HG03520 (cell line): ENCODE data around the gene FAM117A.
A peak's percentile ranks its signal among the peaks of the same experiment; 100 is the strongest.

ENCODE experiments used
- ATAC-seq: cut with Tn5 transposase; IDR thresholded peaks from one replicate; pipeline ENCODE4 v1.9.1; 2021; ENCODE audit warnings: mild to moderate bottlenecking, moderate library complexity; ENCODE audit not compliant: unreplicated experiment

FAM117A gene

DNA sequence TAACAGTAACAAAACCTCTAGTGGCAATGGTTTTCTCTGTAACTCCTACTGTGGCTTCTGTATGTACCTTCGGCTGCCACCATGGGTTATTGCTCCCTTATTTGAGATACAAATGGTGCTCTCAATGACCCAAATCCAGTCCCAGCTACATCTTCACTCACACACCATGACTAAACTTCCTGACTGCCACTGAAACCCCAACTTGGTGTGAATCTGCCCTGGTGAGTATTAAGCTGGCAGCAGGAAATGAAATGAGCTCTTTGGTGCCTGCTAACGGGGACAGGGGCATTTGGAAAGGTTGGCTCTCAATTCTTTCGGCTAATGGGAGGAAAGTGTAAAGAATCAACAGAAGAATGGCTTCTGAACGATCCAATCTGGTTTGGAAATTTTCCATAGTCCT lies 48.7 kb downstream of the FAM117A start:
- ATAC-seq: no peak

DNA sequence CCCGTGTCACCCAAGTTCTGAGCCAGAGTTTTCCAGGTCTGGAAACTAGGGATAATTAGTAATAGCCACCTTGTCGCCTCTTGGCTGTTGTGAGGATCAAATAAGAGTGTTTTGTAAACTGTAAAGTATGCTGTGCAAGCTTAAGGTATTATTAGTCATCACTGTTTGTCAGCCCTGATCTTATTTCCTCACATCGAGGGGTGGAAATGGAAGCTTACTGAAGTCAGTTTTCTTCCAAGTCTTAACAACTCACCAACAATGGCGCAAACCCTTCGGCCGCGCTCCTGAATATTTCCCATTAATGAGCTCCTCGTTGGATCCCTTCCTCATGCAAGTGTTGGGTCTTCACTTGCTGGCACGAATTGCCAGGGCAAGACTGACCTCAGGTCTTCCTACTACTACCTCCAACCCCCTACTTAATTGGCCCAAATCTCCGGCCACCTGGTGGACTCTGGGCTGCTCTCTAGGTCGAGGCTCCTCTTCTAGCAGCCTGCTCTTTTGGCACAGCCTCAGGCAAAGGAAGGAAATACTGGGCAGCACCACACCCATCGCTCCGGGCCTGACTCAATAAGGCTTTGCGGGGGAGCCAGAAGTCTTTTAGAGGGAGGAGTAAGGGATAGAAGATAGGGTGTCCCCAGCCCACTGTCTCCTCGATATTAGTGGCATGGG lies 55.3 kb downstream of the FAM117A start:
- ATAC-seq: no peak

- peak; percentile 84 for ATAC-seq
These were observed 56.1 kb downstream of the FAM117A start, which contains the start of gene SLC35B1 for GRCh38 chr17:49707608-49708514. Gene SLC35B1 (minus strand): TSS chr17:49707964. CDS start chr17:49707833, 131 bp downstream.

- ATAC-seq: no peak
These were observed 56.7 kb downstream of the FAM117A start for GRCh38 chr17:49707246-49707607.

- ATAC-seq: no peak
These were observed 58.7 kb downstream of the FAM117A start for GRCh38 chr17:49705254-49705653.

DNA sequence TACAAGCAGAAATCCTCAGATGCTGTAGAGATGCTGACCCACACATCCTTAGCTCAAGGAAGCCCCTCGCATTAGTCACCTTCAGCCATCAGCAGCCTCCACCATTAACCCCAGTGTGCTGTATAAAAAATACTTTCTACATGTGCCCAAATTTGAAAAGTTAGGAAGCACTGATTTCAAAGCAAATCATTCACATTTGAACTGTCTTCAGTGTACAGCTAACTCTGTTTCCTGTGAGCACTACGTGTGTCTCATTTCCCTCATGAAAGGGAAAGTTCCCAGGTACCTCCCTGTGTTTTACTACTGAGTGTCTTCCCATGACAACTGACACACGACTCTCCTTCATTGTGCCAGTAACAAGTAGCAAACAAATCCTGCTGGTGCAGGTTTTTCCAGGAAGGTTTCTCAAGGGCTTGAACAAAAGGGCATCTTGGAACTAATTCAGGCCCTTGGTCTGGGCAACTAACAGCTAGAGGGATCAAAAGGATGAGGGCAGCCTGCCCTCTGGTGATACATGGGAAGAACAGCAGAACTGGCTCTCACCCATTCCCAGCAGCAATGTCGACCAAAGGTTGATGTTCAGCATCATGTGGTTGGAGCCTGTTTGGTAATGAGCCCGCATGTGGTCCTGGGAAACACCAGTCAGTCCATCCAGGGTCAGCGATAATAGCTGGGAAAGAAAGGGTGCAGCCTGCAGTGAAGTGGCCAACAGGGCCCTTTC lies 60.2 kb downstream of the FAM117A start:
- ATAC-seq: no peak

GRCh38 chr17:49700960-49701359 lies 63.0 kb downstream of the FAM117A start:
- no peak for ATAC-seq

DNA sequence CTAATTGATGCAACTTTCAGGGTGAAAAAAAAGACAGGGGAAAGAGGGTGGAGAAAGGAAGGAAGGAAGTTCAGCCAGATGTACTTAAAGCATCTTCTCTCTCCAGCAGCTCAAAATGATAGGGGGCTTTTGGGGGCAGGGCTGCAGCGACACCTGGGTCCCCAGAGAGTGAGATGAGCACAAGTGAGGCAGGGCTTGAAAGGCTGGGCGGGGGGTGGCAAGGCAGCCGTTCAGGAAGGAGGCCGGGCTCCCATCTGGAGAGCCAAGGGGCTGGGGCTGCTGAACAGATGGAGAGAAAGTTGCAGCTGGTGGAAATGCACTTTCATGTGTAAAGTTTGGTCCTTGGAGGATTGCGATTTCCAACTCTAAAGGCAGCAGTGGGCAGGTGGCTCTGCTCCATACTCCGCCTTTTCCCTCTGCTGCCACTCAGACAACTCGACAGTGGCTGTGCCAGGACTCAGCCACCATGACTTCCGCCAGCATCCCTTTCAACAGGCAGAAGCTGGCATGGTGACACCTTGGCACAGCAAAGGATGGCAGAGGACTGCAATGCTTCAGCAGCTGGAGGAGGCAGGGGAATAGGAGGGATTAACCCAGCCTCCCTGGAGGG lies 63.9 kb downstream of the FAM117A start:
- ATAC-seq: no peak

DNA sequence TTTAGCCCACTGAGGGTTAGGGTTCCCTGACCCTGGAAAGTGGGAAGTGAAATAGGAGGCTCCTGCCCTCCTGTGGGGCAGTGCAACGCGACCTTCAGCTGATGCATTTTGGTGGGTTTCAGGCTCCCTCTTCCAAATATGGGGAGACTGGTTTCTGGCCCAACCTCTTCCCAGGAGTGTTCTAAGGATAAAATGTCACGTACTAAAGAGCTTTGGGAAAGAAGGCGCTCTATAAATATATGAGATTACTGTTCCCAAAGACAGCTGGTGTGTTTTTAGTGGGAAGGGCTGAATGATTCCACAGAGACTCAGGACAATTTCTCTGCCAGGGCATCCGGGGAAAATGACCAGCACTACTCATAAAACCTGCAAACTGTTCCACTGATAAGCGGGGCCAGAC lies 65.9 kb downstream of the FAM117A start:
- ATAC-seq: no peak

DNA sequence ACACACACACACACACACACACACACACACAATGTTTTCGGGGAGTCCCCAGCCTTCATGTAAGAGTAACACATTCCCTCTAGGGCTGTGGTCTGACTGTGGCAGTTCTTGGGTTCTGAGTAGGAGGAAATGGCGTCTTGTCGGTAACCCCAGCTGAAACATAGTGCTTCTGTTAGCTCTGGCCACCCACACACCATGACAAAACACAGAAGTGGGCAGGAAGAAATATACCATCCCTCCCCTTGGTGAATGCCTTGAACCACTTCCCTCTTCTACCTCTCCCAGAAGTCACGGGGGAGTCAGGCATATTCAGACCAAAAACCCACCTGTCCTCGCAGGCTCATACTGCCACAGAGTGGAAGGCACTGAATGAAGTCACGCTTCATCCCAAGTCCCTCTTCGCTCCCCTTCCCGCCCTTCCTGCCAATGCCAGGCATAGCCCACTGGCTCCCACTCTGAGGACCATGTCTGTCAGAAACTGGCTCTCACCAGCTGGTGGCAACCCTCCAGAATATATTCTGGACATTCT lies 67.6 kb downstream of the FAM117A start:
- ATAC-seq: peak; percentile 73

- ATAC-seq: no peak
These were observed 68.2 kb downstream of the FAM117A start for GRCh38 chr17:49695698-49696232.

GRCh38 chr17:49694847-49695697 lies 68.9 kb downstream of the FAM117A start:
- ATAC-seq: no peak

GRCh38 chr17:49692751-49693150 lies 71.2 kb downstream of the FAM117A start:
- no peak for ATAC-seq

GRCh38 chr17:49691677-49692191 lies 72.2 kb downstream of the FAM117A start:
- no peak for ATAC-seq

DNA sequence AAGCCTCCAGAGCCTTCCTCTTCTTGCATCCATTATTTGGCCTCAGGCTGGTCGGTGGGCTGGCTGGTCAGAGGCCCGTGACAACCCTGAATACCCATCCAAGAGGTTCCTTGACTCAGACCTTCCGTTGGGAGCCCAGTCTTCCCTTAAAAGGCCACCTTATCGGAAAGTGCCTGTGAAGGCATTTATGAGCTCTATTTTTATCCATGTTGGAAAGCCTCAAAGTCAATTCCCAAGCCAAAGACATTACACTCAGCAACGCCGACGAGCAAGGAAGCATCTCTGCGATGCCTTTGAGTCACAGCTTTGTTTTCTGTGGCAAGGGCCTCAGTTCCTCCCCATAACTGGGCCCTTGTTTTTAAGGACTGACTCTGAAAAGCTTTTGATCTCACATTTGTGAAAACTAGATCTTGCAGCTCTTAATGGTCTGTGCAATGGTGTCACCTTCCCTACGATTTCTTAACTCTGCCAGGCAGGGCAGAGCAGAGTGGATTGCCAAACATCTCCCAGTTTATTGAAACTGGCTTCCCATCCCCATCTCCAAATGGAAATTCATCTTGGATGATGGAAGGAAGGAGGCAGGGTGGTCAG lies 72.8 kb downstream of the FAM117A start:
- no peak for ATAC-seq

DNA sequence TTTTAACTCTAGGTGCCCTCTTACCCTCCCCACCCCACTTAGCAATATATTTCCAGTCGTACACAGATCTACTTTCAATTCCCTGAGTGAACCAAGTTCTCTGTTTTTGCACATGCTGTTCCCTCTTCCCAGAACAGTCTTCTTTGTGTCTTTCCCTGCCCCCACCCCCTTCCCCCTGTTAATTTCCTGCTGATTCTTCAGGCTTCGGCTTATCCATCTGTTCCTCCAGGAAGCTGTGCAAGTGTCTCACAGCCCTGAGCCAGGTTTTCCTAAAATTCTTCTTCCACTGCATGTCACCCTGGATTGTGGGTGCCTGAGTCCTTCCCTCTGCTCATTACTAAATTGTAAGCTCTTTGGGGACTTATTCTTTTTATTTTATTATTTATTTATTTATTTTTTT lies 73.7 kb downstream of the FAM117A start:
- no peak for ATAC-seq

DNA sequence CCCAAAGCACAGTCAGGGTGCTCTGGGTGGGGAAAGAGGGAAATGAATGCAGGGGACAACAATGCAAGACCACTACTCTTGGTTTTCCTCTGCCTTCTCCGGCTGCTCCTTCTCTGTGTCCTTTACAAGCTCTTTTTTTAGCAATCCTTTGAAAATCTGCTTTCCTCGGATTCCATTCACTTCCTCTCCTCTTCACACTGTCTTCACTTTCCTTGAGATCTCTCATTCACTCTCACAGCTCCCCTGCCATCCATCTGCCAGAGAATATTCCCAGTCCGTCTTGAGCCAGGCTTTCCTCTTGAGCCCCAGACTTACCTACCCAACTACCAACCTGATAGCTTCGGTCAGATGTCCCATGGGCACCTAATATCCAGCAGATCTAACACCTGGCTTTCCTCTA lies 75.1 kb downstream of the FAM117A start:
- no peak for ATAC-seq

- ATAC-seq: no peak
These were observed 75.9 kb downstream of the FAM117A start for GRCh38 chr17:49687878-49688491.
